ENCODE data around the gene TUBA8. TPM values are rescaled to one million over a fixed set of nuclear protein-coding genes. Genes with fewer than 3 reads are reported as not detected.
"Not testable (repeated sequence)": the region's sequence is repeated elsewhere in the genome, so short reads cannot be mapped to it uniquely, and the experiment has no call there.

TUBA8 gene
- total RNA-seq = 1 to 10 TPM; 1.5 to 3.9 (median 2.1) TPM

DNA sequence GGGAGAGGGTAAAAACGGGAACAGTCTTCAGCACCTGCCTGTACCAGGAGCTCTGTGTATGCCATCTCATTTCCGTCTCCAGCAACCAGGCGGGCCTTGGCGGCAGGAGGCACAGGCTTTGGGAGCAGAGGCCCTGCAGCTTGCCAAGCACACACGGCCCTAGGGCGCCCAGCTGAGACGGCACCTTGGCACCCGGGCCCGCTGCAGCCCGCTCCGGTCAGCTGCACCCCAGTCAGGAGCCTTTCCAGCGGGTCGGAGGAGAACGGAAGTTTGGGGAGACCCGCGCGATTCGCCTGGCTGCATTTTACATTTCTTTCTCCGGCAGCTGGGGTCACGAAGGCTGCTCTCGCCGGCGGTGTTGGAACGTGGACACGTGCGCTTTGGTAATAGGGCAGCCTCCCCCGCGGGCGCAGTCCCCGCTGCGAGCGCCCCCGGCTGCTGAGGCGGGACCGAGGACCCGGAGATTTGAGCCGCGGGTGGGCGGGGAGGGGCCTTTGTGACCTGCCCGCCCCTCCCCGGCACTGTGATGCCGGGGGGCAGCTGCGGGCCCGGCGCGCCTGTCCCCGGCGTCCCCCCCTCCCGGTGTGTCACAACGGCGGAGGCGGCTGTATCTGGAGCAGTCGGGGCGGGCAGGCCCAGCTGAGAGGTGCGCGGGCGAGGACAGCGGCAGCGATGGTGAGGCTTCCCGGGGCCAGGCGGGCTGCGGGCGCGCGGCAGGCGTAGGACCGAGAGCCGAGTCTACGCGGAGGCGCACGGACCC is at the start of gene TUBA8:
Gene TUBA8, plus strand, starts transcription at position 616 of the 760 bp plus-strand sequence. Its CDS starts 57 bp downstream, at position 673.
- Mint-ChIP-seq H3K4me3 (peak within 1 kb of the TSS; percentile 61), H3K4me1 (ENCODE audit: low read depth) (peaks cover 33% of the 10 kb centered on the region), H3K27me3 (ENCODE audit: low read depth) (peaks cover 24% of the 10 kb centered on the region), H3K9me3 (peaks cover 4% of the 10 kb centered on the region), H3K36me3 (ENCODE audit: insufficient read depth) (peaks cover 7% of the 10 kb centered on the region)
- peak; percentile 34 for DNase-seq
- peak; percentile 78 to 82 for ATAC-seq

GRCh38 chr22:18062421-18062820 is 48.2 kb upstream of the TUBA8 start:
- Mint-ChIP-seq H3K36me3 (ENCODE audit: insufficient read depth) (no peaks in the 10 kb centered on the region), H3K4me1 (ENCODE audit: low read depth) (peaks cover 4% of the 10 kb centered on the region), H3K9me3 (no peaks in the 10 kb centered on the region), H3K4me3 (no peak overlapping the region), H3K27me3 (ENCODE audit: low read depth) (peaks cover 38% of the 10 kb centered on the region)
- ATAC-seq = no peak
- DNase-seq = no peak

- ATAC-seq (no peak), DNase-seq (no peak)
- Mint-ChIP-seq H3K9me3 (no peaks in the 10 kb centered on the region), H3K27me3 (ENCODE audit: low read depth) (peaks cover 43% of the 10 kb centered on the region), H3K36me3 (ENCODE audit: insufficient read depth) (no peaks in the 10 kb centered on the region), H3K4me1 (ENCODE audit: low read depth) (peaks cover 4% of the 10 kb centered on the region), H3K4me3 (no peak overlapping the region)
Measured at GRCh38 chr22:18063306-18063705, 47.3 kb upstream of the TUBA8 start.

DNA sequence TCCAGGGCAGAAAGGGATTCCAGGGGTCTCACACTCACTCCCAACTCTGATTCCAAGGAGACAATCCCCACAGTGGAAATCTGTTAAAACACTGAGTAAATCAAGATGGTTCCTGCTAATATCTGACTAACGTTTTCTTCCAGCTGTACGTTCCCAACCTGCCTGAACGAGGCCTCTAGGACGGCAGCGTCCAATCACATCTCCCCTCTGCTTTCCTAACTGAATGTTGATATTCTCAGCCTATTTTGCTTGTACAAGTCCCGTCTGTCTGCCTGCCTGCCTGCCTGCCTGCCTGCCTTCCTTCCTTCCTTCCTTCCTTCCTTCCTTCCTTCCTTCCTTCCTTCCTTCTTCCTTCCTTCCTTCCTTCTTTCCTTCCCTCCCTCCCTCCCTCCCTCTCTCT is 46.9 kb upstream of the TUBA8 start:
- DNase-seq; ATAC-seq; H3K36me3 Mint-ChIP-seq (ENCODE audit: insufficient read depth); H3K4me3 Mint-ChIP-seq; H3K4me1 Mint-ChIP-seq (ENCODE audit: low read depth); H3K9me3 Mint-ChIP-seq: not testable (repeated sequence)
- H3K27me3 Mint-ChIP-seq (ENCODE audit: low read depth) = peaks cover 43% of the 10 kb centered on the region

DNA sequence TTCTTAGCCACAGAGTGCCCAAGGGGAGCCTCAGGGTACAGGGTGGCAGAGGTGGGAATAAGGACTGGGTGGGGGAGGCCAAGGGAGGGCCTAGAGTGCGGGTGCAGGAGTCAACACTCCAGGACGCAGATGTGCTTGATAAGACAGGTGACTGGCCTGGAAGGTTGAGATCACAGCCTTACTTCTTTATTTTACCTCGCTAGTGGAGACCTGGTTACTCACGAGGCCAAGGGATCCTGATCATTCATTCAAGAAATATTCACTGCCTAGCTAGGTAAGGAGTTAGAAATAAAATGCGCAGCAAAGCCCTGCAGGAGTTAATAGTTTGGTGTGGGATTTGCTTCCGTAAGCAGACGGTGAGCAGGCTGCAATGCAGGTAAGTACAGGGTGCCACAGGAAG is 46.0 kb upstream of the TUBA8 start:
- Mint-ChIP-seq H3K27me3 (ENCODE audit: low read depth) (peaks cover 40% of the 10 kb centered on the region), H3K9me3 (no peaks in the 10 kb centered on the region), H3K4me1 (ENCODE audit: low read depth) (peaks cover 4% of the 10 kb centered on the region), H3K4me3 (no peak overlapping the region), H3K36me3 (ENCODE audit: insufficient read depth) (no peaks in the 10 kb centered on the region)
- DNase-seq = no peak
- ATAC-seq = no peak

DNA sequence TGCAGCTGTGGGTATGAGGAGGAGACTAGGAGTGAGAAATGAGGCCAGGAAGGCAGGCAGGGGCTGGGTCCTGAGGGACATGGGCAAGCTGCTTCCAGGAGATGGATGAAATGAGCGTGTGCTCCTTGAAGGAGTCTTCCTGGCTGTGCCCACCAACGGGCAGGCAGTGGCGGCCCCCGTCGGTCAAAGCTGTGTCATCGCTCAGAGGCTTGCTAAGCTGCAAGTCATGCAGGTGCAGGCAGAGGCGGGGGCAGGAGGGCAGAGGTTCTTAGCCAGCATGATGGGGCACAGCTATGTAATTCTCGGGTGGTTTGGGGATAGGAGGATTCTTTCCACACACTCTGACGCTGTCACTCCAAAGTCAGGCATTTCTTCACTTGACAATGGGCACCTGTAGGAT is 45.4 kb upstream of the TUBA8 start:
- Mint-ChIP-seq H3K4me1 (ENCODE audit: low read depth) (peaks cover 4% of the 10 kb centered on the region), H3K4me3 (no peak overlapping the region), H3K27me3 (ENCODE audit: low read depth) (peaks cover 40% of the 10 kb centered on the region), H3K36me3 (ENCODE audit: insufficient read depth) (no peaks in the 10 kb centered on the region), H3K9me3 (no peaks in the 10 kb centered on the region)
- DNase-seq = no peak
- no peak for ATAC-seq

DNA sequence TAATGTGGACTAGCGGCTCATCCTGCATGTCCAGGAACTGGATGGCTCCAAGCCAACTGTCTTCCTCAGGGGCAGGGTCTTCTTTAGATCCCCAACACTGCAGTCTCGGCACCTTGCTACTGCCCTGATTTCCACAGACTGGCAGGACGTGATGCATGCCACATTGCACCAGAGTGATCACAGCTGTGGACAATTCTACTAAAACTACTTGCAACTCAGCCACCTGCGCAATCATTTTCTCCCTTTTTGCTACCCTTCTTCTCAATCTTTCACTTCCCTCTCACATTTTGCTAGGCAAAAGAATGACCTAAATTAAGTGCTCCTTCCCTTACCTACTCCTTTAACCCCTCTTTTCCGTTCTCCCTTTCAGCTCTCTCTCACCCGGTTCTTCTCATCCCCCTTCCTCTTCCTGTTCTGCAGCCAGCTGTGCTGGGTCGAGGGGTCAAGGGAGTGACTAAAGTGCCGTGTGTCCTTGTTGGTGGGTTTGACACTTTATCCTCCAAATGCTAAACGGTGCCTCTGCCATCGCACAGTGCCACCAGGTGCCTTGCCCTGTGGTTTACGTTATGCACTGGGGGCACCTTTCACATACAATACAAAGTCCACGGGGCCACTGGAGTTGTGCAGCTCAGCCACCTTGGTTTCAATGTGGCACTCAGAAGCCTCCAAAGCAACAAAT is 44.3 kb upstream of the TUBA8 start:
- no peak for DNase-seq
- Mint-ChIP-seq H3K9me3 (no peaks in the 10 kb centered on the region), H3K4me3 (no peak overlapping the region), H3K36me3 (ENCODE audit: insufficient read depth) (no peaks in the 10 kb centered on the region), H3K4me1 (ENCODE audit: low read depth) (peaks cover 4% of the 10 kb centered on the region), H3K27me3 (ENCODE audit: low read depth) (peaks cover 38% of the 10 kb centered on the region)
- no peak for ATAC-seq

GRCh38 chr22:18067121-18067520 is 43.5 kb upstream of the TUBA8 start:
- H3K4me1 Mint-ChIP-seq (ENCODE audit: low read depth) = peaks cover 4% of the 10 kb centered on the region
- DNase-seq (no peak), ATAC-seq (no peak)
- H3K4me3 Mint-ChIP-seq = no peak overlapping the region
- H3K27me3 Mint-ChIP-seq (ENCODE audit: low read depth) = peaks cover 37% of the 10 kb centered on the region
- no peaks in the 10 kb centered on the region for H3K36me3 Mint-ChIP-seq (ENCODE audit: insufficient read depth)
- H3K9me3 Mint-ChIP-seq = no peaks in the 10 kb centered on the region

GRCh38 chr22:18067548-18068341 is 42.9 kb upstream of the TUBA8 start:
- ATAC-seq (no peak), DNase-seq (no peak)
- Mint-ChIP-seq H3K9me3 (no peaks in the 10 kb centered on the region), H3K36me3 (ENCODE audit: insufficient read depth) (no peaks in the 10 kb centered on the region), H3K4me3 (no peak overlapping the region), H3K27me3 (ENCODE audit: low read depth) (peaks cover 37% of the 10 kb centered on the region), H3K4me1 (ENCODE audit: low read depth) (peaks cover 4% of the 10 kb centered on the region)

- ATAC-seq = no peak
- H3K4me1 Mint-ChIP-seq (ENCODE audit: low read depth) = peaks cover 4% of the 10 kb centered on the region
- H3K9me3 Mint-ChIP-seq = no peaks in the 10 kb centered on the region
- no peaks in the 10 kb centered on the region for H3K36me3 Mint-ChIP-seq (ENCODE audit: insufficient read depth)
- DNase-seq = no peak
- no peak overlapping the region for H3K4me3 Mint-ChIP-seq
- H3K27me3 Mint-ChIP-seq (ENCODE audit: low read depth) = peaks cover 37% of the 10 kb centered on the region
Measured at GRCh38 chr22:18068381-18068988, 42.1 kb upstream of the TUBA8 start.

DNA sequence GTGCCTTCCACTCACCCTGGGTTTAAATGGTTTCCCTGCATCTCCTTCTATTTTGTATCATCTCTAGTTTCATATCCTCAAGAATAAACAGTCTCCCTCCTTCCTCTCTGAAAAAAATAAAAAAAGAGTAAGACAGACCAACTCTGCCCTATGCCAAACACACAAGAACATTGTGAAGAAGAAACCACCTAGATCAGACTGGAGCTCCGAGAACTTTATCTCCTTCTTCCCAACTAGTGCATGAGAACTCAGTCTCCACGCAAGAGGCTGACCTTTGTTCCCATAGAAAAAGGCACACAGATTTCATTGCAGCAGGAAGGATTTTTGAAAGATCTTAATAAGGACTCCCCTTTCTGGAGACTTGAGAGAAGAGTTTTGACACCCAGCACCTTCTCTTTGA is 41.6 kb upstream of the TUBA8 start:
- Mint-ChIP-seq H3K27me3 (ENCODE audit: low read depth) (peaks cover 37% of the 10 kb centered on the region), H3K9me3 (no peaks in the 10 kb centered on the region), H3K4me1 (ENCODE audit: low read depth) (peaks cover 4% of the 10 kb centered on the region), H3K36me3 (ENCODE audit: insufficient read depth) (no peaks in the 10 kb centered on the region), H3K4me3 (no peak overlapping the region)
- DNase-seq (no peak), ATAC-seq (no peak)

DNA sequence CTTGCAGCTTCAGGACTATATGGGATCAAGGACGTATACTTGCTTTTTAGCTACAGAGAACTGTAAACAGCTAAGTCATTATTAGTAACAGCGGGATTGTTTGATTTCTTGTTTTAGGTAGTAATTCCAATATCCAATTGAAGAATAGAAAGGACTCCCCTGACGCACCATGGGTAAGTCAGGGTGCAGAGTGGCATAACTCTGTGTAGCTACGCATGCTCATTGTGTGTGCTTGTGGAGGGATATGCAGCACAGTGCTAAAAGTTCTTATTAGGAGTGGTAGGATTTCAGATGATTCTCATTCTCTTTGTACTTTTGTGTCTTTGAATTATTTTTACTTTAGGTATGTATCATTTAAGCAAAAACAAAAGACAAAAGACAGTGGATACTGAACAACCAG is 40.6 kb upstream of the TUBA8 start:
- no peaks in the 10 kb centered on the region for H3K9me3 Mint-ChIP-seq
- H3K4me3 Mint-ChIP-seq = no peak overlapping the region
- peaks cover 27% of the 10 kb centered on the region for H3K27me3 Mint-ChIP-seq (ENCODE audit: low read depth)
- no peaks in the 10 kb centered on the region for H3K36me3 Mint-ChIP-seq (ENCODE audit: insufficient read depth)
- ATAC-seq (no peak), DNase-seq (no peak)
- H3K4me1 Mint-ChIP-seq (ENCODE audit: low read depth) = peaks cover 4% of the 10 kb centered on the region

- H3K4me3 Mint-ChIP-seq = no peak overlapping the region
- no peak for DNase-seq
- no peaks in the 10 kb centered on the region for H3K36me3 Mint-ChIP-seq (ENCODE audit: insufficient read depth)
- ATAC-seq = no peak
- no peaks in the 10 kb centered on the region for H3K9me3 Mint-ChIP-seq
- H3K27me3 Mint-ChIP-seq (ENCODE audit: low read depth) = peaks cover 20% of the 10 kb centered on the region
- peaks cover under 1% of the 10 kb centered on the region for H3K4me1 Mint-ChIP-seq (ENCODE audit: low read depth)
Measured at GRCh38 chr22:18070556-18071306, 39.9 kb upstream of the TUBA8 start.
